ENCODE results near the gene PLB1. TPM values are rescaled to one million over a fixed set of nuclear protein-coding genes. Genes with fewer than 3 reads are reported as not detected.

Gene PLB1
- polyA plus RNA-seq, 3 donors = 20.2 to 35.8 (median 23.9) TPM

GRCh38 chr2:28515176-28515751 lies 19.4 kb downstream of the PLB1 start:
- 96% methylated on average over 5 of the region's 5 CpGs for WGBS (ENCODE audit: insufficient coverage)
- H4K20me1 ChIP-seq (ENCODE audit: insufficient read depth, low read length) = no peaks in the 10 kb centered on the region
- TF ChIP-seq CTCF (IDR thresholded peaks at IDR 0.05) = no peak
- H3K36me3 ChIP-seq (replicated peaks in 1 of 2; ENCODE audit: control insufficient read depth in 1 of 2, insufficient read depth in 2 of 2, low read length in 2 of 2) = no peaks in the 10 kb centered on the region
- no peak overlapping the region for H3K4me3 ChIP-seq (replicated peaks in 1 of 3; ENCODE audit: low read depth in 2 of 3, low read length in 3 of 3)
- H2AFZ ChIP-seq (ENCODE audit: insufficient read depth, low read depth, low read length, poor library complexity, severe bottlenecking) = no peak overlapping the region
- no peaks in the 10 kb centered on the region for H3K79me2 ChIP-seq (ENCODE audit: insufficient read depth, low read length)
- H3K27ac ChIP-seq (ENCODE audit: low read depth in 1 of 2, low read length in 2 of 2) = no peak overlapping the region
- peaks cover 0 to 4% of the 10 kb centered on the region in 2 donors for H3K27me3 ChIP-seq (ENCODE audit: control insufficient read depth in 2 of 2, insufficient read depth in 2 of 2, low read length in 2 of 2)
- H3K4me2 ChIP-seq (replicated peaks; ENCODE audit: extremely low read depth, low read length, poor library complexity, severe bottlenecking) = no peak overlapping the region
- H3K9ac ChIP-seq (ENCODE audit: insufficient read depth, low read length, poor library complexity, severe bottlenecking) = no peak overlapping the region
- Mint-ChIP-seq H3K27me3 (ENCODE audit: low read depth in 3 of 3) (peaks cover 3 to 19% (median 10%) of the 10 kb centered on the region in 3 donors), H3K9me3 (peaks cover 2 to 20% (median 12%) of the 10 kb centered on the region in 7 donors), H3K27ac (no peak overlapping the region), H3K4me1 (no peaks in the 10 kb centered on the region), H3K36me3 (no peaks in the 10 kb centered on the region), H3K4me3 (no peak overlapping the region)
- no peak for DNase-seq
- H3K9me3 ChIP-seq (replicated peaks in 1 of 2; ENCODE audit: control insufficient read depth in 1 of 2, insufficient read depth in 1 of 2, low read length in 2 of 2) = no peaks in the 10 kb centered on the region
- no peaks in the 10 kb centered on the region for H3K4me1 ChIP-seq (ENCODE audit: control insufficient read depth in 1 of 2, insufficient read depth in 2 of 2, low read length in 2 of 2)
- intact Hi-C loops (cut with micrococcal nuclease) = no loop called here

- no peak for TF ChIP-seq CTCF (IDR thresholded peaks at IDR 0.05)
- H3K36me3 Mint-ChIP-seq = no peaks in the 10 kb centered on the region
- no peak overlapping the region for H3K9ac ChIP-seq (ENCODE audit: insufficient read depth, low read length, poor library complexity, severe bottlenecking)
- H3K9me3 Mint-ChIP-seq = peaks cover 2 to 18% (median 12%) of the 10 kb centered on the region in 7 donors
- H4K20me1 ChIP-seq (ENCODE audit: insufficient read depth, low read length) = no peaks in the 10 kb centered on the region
- H3K27ac ChIP-seq (ENCODE audit: low read depth in 1 of 2, low read length in 2 of 2) = no peak overlapping the region
- H3K36me3 ChIP-seq (replicated peaks in 1 of 2; ENCODE audit: control insufficient read depth in 1 of 2, insufficient read depth in 2 of 2, low read length in 2 of 2) = no peaks in the 10 kb centered on the region
- no peaks in the 10 kb centered on the region for H3K4me1 ChIP-seq (ENCODE audit: control insufficient read depth in 1 of 2, insufficient read depth in 2 of 2, low read length in 2 of 2)
- no peak overlapping the region for H3K4me3 Mint-ChIP-seq
- no peak overlapping the region for H2AFZ ChIP-seq (ENCODE audit: insufficient read depth, low read depth, low read length, poor library complexity, severe bottlenecking)
- no peak overlapping the region for H3K4me3 ChIP-seq (replicated peaks in 1 of 3; ENCODE audit: low read depth in 2 of 3, low read length in 3 of 3)
- no peaks in the 10 kb centered on the region for H3K79me2 ChIP-seq (ENCODE audit: insufficient read depth, low read length)
- intact Hi-C loops (cut with micrococcal nuclease) = no loop called here
- WGBS (ENCODE audit: insufficient coverage) = 100% methylated on average over 1 of the region's 1 CpG
- no peak for DNase-seq
- H3K27me3 Mint-ChIP-seq (ENCODE audit: low read depth in 3 of 3) = peaks cover 3 to 20% (median 12%) of the 10 kb centered on the region in 3 donors
- H3K4me2 ChIP-seq (replicated peaks; ENCODE audit: extremely low read depth, low read length, poor library complexity, severe bottlenecking) = no peak overlapping the region
- no peaks in the 10 kb centered on the region for H3K9me3 ChIP-seq (replicated peaks in 1 of 2; ENCODE audit: control insufficient read depth in 1 of 2, insufficient read depth in 1 of 2, low read length in 2 of 2)
- H3K27me3 ChIP-seq (ENCODE audit: control insufficient read depth in 2 of 2, insufficient read depth in 2 of 2, low read length in 2 of 2) = peaks cover 0 to 4% of the 10 kb centered on the region in 2 donors
- H3K27ac Mint-ChIP-seq = peak overlapping the region in 1 of 7 donors; percentile 60
- H3K4me1 Mint-ChIP-seq = no peaks in the 10 kb centered on the region
Observed at GRCh38 chr2:28516430-28516829, 20.6 kb downstream of the PLB1 start.
